Caki2 (cell line): ENCODE measurements around the gene SSR1. TPM values are rescaled to one million over a fixed set of nuclear protein-coding genes. Genes with fewer than 3 reads are reported as not detected.

Experiments
- DNase-seq: peaks from one replicate; pipeline ENCODE4 v3.0.0-alpha.2; 2015; ENCODE audit warnings: low read depth
- in situ Hi-C: cut with HindIII; loops from 2 replicates; pipeline ENCODE4 v1.10.0; 2016; ENCODE audit warnings: low sequenced_read_pairs, low pct_unique_long_range_greater_than_20kb, mixed read lengths
- total RNA-seq: library from RNA; depleted of rRNA; stranded (reverse); fragments of >200 nt; shearing (Covaris generic); gene quantifications from 2 replicates; pipeline ENCODE4 v1.2.3, GENCODE V29; 2014; ENCODE audit warnings: low replicate concordance; rRNA removed

Gene SSR1
- total RNA-seq, 1 experiment from 2014 or later = 146 TPM

DNA sequence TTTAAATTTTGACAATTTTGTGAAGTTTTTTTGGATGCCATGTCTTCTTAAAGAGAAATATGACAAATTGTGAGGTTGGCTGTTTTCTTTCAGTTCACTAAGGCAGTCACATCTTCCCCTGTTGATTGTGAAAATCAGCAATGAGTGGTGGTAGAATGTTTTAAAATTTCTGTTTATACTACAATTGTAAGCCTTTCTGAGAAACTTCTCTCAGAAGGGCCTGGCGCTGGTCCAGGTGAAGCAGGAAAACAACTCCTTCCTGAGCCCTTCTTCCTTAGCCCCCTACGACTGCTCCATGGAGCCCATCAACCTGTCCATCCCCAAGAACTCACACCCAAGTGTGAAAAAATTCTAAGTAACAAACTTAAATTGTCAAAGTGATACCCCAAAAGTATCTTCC, 80.6 kb downstream of the SSR1 start:
- DNase-seq = no peak
- in situ Hi-C loops = no loop called here

DNA sequence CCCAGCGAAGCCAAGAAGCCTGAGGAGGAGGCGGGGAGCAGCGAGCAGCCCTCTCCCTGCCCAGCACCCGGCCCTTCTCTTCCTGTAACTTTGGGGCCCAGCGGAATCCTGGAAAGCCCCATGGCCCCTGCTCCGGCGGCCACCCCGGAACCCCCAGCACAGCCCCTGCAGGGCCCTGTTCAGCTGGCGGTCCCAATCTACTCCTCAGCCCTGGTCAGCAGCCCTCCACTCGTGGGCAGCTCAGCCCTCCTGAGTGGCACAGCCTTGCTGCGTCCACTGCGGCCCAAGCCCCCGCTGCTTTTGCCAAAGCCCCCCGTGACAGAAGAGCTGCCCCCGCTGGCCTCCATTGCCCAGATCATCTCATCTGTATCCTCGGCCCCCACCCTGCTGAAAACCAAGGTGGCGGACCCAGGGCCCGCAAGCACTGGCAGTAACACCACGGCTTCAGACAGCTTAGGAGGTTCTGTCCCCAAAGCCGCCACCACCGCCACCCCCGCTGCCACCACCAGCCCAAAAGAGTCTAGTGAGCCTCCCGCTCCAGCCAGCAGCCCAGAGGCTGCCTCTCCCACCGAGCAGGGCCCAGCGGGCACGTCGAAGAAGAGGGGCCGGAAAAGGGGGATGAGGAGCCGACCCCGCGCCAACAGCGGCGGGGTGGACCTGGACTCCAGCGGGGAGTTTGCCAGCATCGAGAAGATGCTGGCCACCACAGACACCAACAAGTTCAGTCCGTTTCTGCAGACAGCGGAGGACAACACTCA, 81.9 kb downstream of the SSR1 start:
- no peak for DNase-seq
- in situ Hi-C loops = no loop called here

DNA sequence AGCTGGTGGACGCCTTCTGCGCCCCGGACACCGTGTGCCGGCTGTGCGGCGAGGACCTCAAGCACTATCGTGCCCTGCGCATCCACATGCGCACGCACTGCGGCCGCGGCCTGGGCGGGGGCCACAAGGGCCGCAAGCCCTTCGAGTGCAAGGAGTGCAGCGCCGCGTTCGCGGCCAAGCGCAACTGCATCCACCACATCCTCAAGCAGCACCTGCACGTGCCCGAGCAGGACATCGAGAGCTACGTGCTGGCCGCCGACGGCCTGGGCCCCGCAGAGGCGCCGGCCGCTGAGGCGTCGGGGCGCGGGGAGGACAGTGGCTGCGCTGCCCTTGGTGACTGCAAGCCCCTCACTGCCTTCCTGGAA, 82.7 kb downstream of the SSR1 start:
- DNase-seq = no peak
- in situ Hi-C loops = no loop called here

DNA sequence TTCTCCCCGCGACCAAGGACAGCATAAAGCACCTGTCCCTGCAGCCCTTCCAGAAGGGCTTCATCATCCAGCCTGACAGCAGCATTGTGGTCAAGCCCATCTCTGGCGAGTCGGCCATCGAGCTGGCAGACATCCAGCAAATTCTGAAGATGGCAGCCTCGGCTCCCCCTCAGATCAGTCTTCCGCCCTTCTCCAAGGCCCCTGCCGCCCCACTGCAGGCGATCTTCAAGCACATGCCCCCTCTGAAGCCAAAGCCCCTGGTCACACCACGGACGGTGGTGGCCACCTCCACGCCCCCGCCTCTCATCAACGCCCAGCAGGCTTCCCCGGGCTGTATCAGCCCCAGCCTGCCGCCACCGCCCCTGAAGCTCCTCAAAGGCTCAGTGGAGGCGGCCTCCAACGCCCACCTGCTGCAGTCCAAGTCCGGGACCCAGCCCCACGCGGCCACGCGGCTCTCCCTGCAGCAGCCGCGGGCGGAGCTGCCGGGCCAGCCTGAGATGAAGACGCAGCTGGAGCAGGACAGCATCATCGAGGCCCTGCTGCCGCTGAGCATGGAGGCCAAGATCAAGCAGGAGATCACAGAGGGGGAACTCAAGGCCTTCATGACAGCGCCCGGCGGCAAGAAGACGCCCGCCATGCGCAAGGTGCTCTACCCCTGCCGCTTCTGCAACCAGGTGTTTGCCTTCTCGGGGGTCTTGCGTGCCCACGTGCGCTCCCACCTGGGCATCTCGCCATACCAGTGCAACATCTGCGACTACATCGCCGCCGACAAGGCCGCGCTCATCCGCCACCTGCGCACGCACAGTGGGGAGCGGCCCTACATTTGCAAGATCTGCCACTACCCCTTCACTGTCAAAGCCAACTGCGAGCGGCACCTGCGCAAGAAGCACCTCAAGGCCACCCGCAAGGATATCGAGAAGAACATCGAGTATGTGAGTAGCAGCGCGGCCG, 83.3 kb downstream of the SSR1 start:
- in situ Hi-C loops = no loop called here
- no peak for DNase-seq

DNA sequence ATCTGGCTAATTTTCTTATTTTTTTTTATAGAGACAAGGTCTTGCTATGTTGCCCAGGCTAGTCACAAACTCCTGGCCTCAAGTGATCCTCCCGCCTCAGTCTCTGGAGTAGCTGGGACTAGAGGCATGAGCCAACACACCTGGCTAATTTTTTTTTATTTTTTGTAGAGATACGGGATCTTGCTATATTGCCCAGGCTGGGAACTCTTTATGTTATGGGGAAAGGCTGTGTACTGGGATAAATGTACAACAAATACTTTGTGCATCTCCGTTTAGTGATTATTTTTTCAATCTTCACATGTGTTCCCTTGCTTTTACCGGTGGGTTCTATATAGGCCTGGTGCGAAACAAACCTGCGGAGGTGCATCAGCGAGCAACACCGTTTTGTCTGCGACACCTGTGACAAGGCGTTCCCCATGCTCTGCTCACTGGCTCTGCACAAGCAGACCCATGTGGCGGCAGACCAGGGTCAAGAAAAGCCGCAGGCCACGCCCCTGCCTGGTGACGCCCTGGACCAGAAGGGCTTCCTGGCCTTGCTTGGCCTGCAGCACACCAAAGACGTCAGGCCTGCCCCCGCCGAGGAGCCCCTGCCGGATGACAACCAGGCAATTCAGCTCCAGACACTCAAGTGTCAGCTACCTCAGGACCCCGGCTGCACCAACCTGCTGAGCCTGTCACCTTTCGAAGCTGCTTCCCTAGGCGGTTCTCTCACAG, 84.2 kb downstream of the SSR1 start:
- in situ Hi-C loops = no loop called here
- no peak for DNase-seq

DNA sequence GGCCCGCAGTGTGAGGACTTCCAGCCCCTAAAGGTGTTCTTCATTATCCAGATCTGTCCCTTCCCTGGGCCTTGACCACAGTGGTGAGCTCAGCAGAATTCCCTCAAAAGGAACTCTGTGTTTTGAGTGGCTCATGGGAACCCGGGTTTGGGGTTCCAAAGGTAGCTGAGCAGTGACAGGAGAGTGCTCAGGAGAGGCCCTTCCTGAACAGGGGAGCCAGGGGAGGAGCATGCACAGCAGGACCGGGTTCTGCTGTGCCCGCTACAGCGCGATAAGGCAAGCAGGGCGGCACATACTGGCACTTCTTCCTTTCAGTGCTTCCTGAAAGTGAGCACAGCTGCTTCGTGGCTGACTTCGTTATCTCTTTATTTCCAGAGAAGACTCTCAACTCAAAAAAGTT, 88.3 kb downstream of the SSR1 start:
- in situ Hi-C loops = no loop called here
- no peak for DNase-seq

DNA sequence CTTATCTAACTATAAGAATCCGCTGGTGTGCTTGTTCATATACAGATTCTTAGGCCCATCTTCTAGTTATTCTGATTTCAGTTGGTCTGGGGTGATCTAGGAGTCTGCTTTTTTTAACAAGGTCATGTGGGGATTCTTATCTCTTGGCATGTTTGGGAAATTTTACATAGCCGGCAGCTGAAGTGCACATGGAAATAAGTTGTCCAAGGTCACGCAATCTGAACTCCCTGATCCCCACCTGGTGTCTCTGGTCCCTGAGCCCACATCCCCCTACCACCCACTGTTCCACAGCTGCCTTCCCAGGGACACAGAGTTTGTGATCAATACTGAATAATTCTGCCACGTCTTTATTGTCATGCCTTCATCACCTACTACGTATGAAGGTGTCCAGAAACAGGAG, 90.8 kb downstream of the SSR1 start:
- in situ Hi-C loops = no loop called here
- no peak for DNase-seq

DNA sequence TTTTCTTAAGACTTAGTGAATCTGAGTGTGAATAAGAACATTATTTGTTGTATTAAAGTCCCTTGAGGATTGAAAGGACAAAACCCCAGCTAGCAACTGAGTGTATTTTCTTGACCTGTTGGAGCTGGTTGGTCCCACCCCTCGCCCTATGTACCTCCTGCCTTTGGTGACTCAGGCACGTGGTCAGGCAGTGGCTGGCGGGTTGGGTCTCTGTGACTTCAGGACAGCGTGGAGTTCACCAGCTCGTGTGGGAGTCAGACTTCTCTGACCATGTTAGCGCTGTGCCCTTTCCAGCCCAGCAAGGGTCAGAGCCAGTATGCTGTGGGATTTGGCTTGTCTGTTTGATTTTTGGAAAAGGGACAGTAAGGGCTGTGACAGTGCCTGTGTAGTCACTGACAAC, 93.7 kb downstream of the SSR1 start:
- peak; percentile 37 for DNase-seq
- in situ Hi-C loops = no loop called here

DNA sequence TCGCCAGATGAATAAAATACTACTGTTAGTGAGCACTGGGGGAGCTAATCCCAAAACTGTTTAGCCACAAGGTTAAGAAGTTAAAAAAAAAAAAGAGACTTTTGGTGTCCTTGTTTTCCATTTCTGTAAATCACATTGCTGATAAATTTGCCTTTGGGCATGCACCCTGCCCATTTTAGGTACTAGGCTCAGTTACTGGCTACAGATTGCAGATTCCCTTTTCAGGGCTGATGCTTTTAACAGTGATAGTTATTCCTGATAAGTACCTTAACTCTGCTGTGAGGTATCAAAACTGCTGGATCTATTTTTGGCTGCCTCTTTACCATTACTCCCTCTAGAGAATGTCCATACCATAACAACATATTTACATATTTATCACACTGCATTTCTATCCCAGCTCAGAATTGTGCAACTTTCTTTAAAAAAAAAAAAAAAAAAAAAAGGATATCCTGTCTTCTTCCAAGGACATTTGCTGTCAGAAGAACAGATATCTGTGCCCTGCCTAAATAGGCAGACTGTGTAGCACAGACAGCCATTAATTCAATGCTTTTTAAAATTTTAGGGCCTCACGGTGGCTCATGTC, 94.5 kb downstream of the SSR1 start:
- in situ Hi-C loops = no loop called here
- no peak for DNase-seq

Other genes with a start within 250 kb of the SSR1 start
- 2.9 and 5.1 TPM in 2 replicates for gene RREB1, start 205.2 kb downstream of the SSR1 start, total RNA-seq
- gene CAGE1, start 76.5 kb upstream of the SSR1 start, total RNA-seq = not detected in 2 replicates
- 4.8 and 18.3 TPM in 2 replicates for gene RIOK1, start 76.6 kb upstream of the SSR1 start, total RNA-seq
- gene DSP, start 228.5 kb upstream of the SSR1 start, total RNA-seq = 18.4 and 20.9 TPM in 2 replicates